Breast epithelium (tissue), 4 donors: Measurements from ENCODE around the gene NUP160. TPM values are rescaled to one million over a fixed set of nuclear protein-coding genes. Genes with fewer than 3 reads are reported as not detected.
"Not testable (repeated sequence)": the region's sequence is repeated elsewhere in the genome, so short reads cannot be mapped to it uniquely, and the experiment has no call there.

Source experiments
- DNase-seq, 2 donors: peaks; one replicate each; pipeline ENCODE4 v3.0.0-alpha.2; 2019; ENCODE audit warnings: low spot score in 2 of 2
- H3K27ac ChIP-seq, 2 donors: fragments of 200-600 bp; sonication (generic) in 1 of 2; one replicate each; pipeline ENCODE4 v1.5.1; 2016 to 2019; ENCODE audit warnings: mild to moderate bottlenecking in 1 of 2
- H3K27me3 ChIP-seq, 2 donors: fragments of 200-600 bp; sonication (generic) in 1 of 2; one replicate each; pipeline versions ENCODE4 v1.5.1 to v1.6.0; 2017 to 2019; ENCODE audit warnings: control low read depth in 1 of 2, mild to moderate bottlenecking in 1 of 2
- H3K36me3 ChIP-seq: fragments of 200-600 bp; one replicate; pipeline ENCODE4 v1.5.1; 2019
- H3K4me1 ChIP-seq, 2 donors: fragments of 200-600 bp; sonication (generic); one replicate each; pipeline ENCODE4 v1.5.1; 2016 to 2019; ENCODE audit warnings: control low read depth in 1 of 2
- H3K4me3 ChIP-seq, 3 donors: fragments of 200-600 bp; sonication (generic); 1 replicate in 2 of 3; 2 replicates in 1 of 3; pipeline ENCODE4 v1.5.1; 2016 to 2019; ENCODE audit warnings: mild to moderate bottlenecking in 3 of 3, moderate library complexity in 2 of 3
- H3K9me3 ChIP-seq, 2 donors: fragments of 200-600 bp; sonication (generic) in 1 of 2; one replicate each; pipeline ENCODE4 v1.5.1; 2016 to 2019; ENCODE audit warnings: control low read depth in 1 of 2
- POLR2A ChIP-seq: fragments of 450-650 bp; IDR thresholded peaks from one replicate; pipeline ENCODE4 v1.6.1; 2016; ENCODE audit warnings: antibody characterized with exemption, mild to moderate bottlenecking, moderate library complexity
- POLR2AphosphoS5 ChIP-seq, 3 donors: sonication (generic); formaldehyde crosslinking; IDR thresholded peaks; one replicate each; pipeline ENCODE4 v1.6.1; 2017; ENCODE audit warnings: antibody characterized with exemption in 3 of 3
- intact Hi-C: fragments of 100-400 bp; cut with DNase I; formaldehyde crosslinking; loops from one replicate; pipeline ENCODE4 v1.15.1; 2023; ENCODE audit warnings: low total_unique reads
- total RNA-seq, 3 donors: library from RNA; depleted of rRNA; stranded (reverse); fragments of >200 nt; gene quantifications; one replicate each; pipeline ENCODE4 v1.1.0, GENCODE V29; 2016
- TF ChIP-seq, protein P1 (sequence below), 3 donors: fragments of 450-650 bp; IDR thresholded peaks; one replicate each; pipeline ENCODE4 v1.5.1; 2016 to 2017; ENCODE audit warnings: antibody characterized with exemption in 3 of 3, mild to moderate bottlenecking in 3 of 3, moderate library complexity in 3 of 3

Gene NUP160
- total RNA-seq, 3 donors from 2014 or later, result 28.2 to 41.4 (median 40.6) TPM

DNA sequence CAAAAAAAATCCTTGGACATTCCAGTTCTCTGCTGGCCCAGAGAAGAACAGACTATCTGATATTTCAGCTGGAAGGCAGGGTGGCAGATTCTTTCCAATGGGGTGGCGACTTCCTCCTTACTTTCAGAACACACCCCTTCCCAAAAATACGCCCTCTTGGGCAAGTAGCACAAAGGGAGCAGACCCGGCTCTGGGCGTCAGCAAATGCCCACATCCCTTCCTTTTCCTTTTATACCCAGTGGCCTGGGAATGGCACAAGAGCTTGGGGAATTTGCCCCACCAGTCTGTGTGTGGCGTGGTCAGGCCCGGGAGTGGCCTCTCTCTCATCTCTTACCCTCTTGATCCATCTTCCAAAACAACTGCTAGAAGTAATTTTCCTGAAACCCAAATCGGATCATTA is 33.0 kb upstream of the NUP160 start:
- TF ChIP-seq POLR2A (no peak), POLR2AphosphoS5 (IDR thresholded peaks at IDR 0.05) (no peak)
- TF ChIP-seq, protein P1, sequence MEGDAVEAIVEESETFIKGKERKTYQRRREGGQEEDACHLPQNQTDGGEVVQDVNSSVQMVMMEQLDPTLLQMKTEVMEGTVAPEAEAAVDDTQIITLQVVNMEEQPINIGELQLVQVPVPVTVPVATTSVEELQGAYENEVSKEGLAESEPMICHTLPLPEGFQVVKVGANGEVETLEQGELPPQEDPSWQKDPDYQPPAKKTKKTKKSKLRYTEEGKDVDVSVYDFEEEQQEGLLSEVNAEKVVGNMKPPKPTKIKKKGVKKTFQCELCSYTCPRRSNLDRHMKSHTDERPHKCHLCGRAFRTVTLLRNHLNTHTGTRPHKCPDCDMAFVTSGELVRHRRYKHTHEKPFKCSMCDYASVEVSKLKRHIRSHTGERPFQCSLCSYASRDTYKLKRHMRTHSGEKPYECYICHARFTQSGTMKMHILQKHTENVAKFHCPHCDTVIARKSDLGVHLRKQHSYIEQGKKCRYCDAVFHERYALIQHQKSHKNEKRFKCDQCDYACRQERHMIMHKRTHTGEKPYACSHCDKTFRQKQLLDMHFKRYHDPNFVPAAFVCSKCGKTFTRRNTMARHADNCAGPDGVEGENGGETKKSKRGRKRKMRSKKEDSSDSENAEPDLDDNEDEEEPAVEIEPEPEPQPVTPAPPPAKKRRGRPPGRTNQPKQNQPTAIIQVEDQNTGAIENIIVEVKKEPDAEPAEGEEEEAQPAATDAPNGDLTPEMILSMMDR (IDR thresholded peaks at IDR 0.05), result no peak
- Histone ChIP-seq H3K9me3 (peaks cover 0 to 2% of the 10 kb centered on the region in 2 donors), H3K4me1 (peaks cover 0 to 4% of the 10 kb centered on the region in 2 donors), H3K36me3 (no peaks in the 10 kb centered on the region), H3K27me3 (no peaks in the 10 kb centered on the region), H3K27ac (no peak overlapping the region), H3K4me3 (no peak overlapping the region)
- DNase-seq, result no peak
- intact Hi-C loops, result no loop called here

DNA sequence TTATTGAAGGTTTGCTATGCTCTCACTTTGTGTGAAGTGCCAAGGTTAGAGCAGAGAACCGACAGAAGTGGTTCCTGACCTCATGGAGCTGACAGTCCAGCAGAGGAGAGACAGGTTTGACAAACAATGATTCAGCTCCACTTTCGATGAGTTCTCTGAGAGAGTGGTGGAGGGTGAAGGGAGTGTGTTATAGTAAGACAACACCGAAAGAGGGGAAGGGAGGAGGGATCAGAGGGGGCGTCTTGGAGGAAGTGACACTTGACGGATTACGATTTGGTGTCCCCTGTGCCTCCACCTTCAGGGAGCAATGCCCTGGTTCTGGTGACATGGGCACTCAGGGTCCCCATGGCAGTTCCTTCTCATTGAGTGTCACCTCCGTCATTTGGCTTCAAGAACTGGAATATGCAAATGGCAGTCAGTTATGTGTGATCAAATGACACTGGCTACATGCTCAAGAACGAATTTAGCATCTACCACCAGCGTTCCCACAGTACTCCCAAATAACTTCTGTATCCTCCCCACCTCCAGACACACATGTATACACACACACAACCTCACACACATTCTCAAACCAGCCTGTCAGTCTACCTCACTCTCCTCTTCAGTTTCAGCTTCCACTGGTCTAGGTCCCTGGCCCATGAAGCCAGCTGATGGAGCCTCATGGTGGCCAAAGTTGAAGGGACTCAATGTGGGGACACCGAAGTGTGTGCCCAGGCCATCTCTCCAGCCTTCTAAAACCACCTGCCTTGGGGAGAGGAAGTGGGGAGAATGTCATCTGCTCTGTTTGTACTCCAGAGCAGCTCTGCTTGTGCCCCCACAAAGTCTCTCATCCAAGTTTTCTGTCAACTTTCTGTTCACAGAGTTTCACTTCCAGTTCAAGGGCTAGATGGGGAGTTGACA is 31.4 kb upstream of the NUP160 start:
- Histone ChIP-seq H3K9me3 (peaks cover 9 to 11% of the 10 kb centered on the region in 2 donors), H3K27me3 (no peaks in the 10 kb centered on the region), H3K4me1 (no peaks in the 10 kb centered on the region), H3K4me3 (no peak overlapping the region), H3K27ac (no peak overlapping the region), H3K36me3 (no peaks in the 10 kb centered on the region)
- no peak for DNase-seq
- intact Hi-C loops, result no loop called here
- no peak for TF ChIP-seq POLR2AphosphoS5 (IDR thresholded peaks at IDR 0.05)
- TF ChIP-seq, protein P1 (IDR thresholded peaks at IDR 0.05), result no peak
- no peak for TF ChIP-seq POLR2A

DNA sequence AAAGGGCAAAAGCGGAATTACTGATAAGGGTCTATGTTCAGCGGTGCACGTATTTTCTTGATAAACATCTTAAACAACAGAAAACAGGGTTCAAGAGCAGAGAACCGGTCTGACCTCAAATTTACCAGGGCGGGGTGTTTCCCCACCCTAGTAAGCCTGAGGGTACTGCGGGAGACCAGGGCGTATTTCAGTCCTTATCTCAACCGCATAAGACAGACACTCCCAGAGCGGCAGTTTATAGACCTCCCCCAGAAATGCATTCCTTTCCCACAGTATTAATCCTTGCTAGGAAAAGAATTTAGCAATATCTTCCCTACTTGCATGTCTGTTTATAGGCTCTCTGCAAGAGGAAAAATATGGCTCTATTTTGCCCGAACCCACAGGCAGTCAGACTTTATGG is 27.7 kb upstream of the NUP160 start:
- H3K4me3 ChIP-seq, H3K27me3 ChIP-seq: not testable (repeated sequence)
- H3K9me3 ChIP-seq, result peaks cover 9 to 11% of the 10 kb centered on the region in 2 donors

DNA sequence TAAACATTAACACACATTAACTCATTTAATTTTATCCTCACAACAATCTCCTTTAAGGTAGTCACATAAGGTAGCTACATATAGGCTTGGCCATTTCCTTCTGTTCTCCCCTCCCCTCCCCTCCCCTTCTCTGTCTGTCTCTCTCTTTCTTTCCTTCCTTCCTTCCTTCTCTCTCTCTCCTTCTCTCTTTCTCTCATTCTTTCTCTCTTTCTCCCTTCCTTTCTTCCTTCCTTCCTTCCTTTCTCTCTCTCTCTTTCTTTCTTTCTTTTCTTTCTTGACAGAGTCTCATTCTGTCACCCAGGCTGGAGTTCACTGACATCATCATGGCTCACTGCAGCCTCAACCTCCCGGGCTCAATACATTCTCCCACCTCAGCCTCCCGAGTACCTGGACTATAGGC is 22.3 kb upstream of the NUP160 start:
- no peak overlapping the region for H3K4me3 ChIP-seq
- peaks cover 2% of the 10 kb centered on the region in 2 donors for H3K9me3 ChIP-seq
- H3K4me1 ChIP-seq, result no peaks in the 10 kb centered on the region
- H3K27me3 ChIP-seq, result no peaks in the 10 kb centered on the region
- no peaks in the 10 kb centered on the region for H3K36me3 ChIP-seq
- intact Hi-C loops, result no loop called here
- DNase-seq, result no peak
- H3K27ac ChIP-seq, result no peak overlapping the region
- TF ChIP-seq, protein P1 (IDR thresholded peaks at IDR 0.05), result no peak
- TF ChIP-seq POLR2AphosphoS5 (IDR thresholded peaks at IDR 0.05) (no peak), POLR2A (no peak)

More for the DNA sequence above, 27.7 kb upstream of the NUP160 start:
- H3K27ac ChIP-seq, DNase-seq, intact Hi-C loops, H3K4me1 ChIP-seq, H3K36me3 ChIP-seq: not testable (repeated sequence)

DNA sequence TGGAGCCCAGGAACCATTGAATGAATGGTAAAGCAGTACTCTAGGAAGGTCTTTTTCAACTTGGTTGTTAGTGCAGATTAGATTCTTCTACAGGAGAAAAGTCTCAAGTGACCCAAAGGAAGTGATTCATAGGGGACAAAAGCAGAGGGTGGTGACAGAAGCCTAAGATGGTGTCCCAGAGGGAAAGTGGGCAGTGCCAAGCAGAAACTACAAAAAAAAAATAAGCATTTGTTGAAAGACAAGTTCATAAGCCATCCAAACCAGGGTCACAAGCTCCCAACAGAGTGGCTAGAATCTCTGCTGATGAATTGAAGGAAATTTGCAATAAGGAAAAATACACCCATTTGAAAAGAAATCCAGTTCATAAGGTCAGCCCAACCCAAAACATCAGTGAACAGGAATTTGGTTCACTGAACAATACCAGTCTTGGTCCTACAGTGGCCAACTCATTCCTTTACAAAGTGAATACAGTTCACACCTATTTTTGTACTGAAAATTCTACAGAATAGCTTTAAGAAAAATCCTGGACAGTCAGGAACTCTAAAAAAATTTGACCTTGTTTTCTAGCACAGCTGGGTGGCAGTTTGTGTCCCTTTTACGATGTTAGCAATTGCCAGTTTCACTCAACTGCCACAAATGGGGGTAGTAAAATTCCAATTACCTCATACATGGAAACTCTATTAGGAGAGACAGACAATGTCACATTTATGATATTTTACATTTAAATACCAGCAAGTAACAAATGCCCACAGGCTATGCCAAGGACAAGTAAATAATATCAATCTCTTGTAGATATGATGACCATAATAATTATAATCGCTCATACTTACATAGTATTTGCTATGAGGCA is 21.6 kb upstream of the NUP160 start:
- TF ChIP-seq, protein P1 (IDR thresholded peaks at IDR 0.05), result no peak
- TF ChIP-seq POLR2A, result no peak
- no peak for TF ChIP-seq POLR2AphosphoS5 (IDR thresholded peaks at IDR 0.05)
- H3K9me3 ChIP-seq, result no peaks in the 10 kb centered on the region
- H3K27ac ChIP-seq, result no peak overlapping the region
- no peaks in the 10 kb centered on the region for H3K36me3 ChIP-seq
- no peaks in the 10 kb centered on the region for H3K4me1 ChIP-seq
- DNase-seq, result no peak
- intact Hi-C loops, result no loop called here
- no peaks in the 10 kb centered on the region for H3K27me3 ChIP-seq
- H3K4me3 ChIP-seq, result no peak overlapping the region
